ENCODE measurements around the gene VWA3B. TPM values are rescaled to one million over a fixed set of nuclear protein-coding genes. Genes with fewer than 3 reads are reported as not detected.
A peak's percentile ranks its signal among the peaks of the same experiment; 100 is the strongest.

Gene VWA3B
- total and polyA plus RNA-seq, 4 donors: 0.36 to 1.1 (median 1.0) TPM; not detected in 1

- DNase-seq: no peak
- H3K36me3 ChIP-seq (ENCODE audit: control insufficient read depth in 1 of 2, insufficient read depth in 2 of 2, low read length in 1 of 2): no peaks in the 10 kb centered on the region
- intact Hi-C loops (cut with DNase I): no loop called here
- no peak overlapping the region for H3K4me3 ChIP-seq (ENCODE audit: low read length in 2 of 2)
- H3K27me3 ChIP-seq (ENCODE audit: control insufficient read depth in 1 of 2, insufficient read depth in 2 of 2, low read length in 1 of 2): peaks cover 0 to 2% of the 10 kb centered on the region in 2 donors
- H3K27ac ChIP-seq (ENCODE audit: low read depth in 1 of 2, low read length in 2 of 2): no peak overlapping the region
- no peaks in the 10 kb centered on the region for H3K9me3 ChIP-seq (ENCODE audit: control insufficient read depth, low read length)
- no peak for ATAC-seq (ENCODE audit: low FRiP score)
- 72 to 73% methylated on average over 5 of the region's 5 CpGs for WGBS, 2 donors
- H3K4me1 ChIP-seq (ENCODE audit: control insufficient read depth in 1 of 2, insufficient read depth in 2 of 2, low read length in 2 of 2): no peaks in the 10 kb centered on the region
Observed at GRCh38 chr2:98084151-98084868, 2.7 kb upstream of the VWA3B start.

DNA sequence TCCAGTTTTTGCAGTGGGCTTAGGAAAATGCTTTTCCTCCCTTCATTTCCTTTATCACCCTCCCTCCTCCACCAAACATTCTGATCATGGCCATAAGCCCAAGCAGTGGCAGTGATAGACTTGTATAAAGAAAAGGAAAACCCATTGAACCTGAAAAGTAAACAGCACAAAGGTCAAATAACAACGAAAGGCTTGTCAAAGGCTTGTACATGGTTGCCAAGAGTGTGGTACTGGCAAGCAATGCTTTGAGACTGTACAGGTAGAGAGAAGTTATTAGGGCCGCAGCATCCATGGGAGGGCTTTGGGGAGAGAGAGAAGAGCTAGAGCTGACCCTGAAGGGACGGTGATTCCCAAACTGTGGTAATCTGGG, 2.1 kb upstream of the VWA3B start:
- H3K4me3 ChIP-seq (ENCODE audit: low read length in 2 of 2): no peak overlapping the region
- ATAC-seq (ENCODE audit: low FRiP score): no peak
- H3K36me3 ChIP-seq (ENCODE audit: control insufficient read depth in 1 of 2, insufficient read depth in 2 of 2, low read length in 1 of 2): no peaks in the 10 kb centered on the region
- H3K4me1 ChIP-seq (ENCODE audit: control insufficient read depth in 1 of 2, insufficient read depth in 2 of 2, low read length in 2 of 2): no peaks in the 10 kb centered on the region
- H3K27ac ChIP-seq (ENCODE audit: low read depth in 1 of 2, low read length in 2 of 2): no peak overlapping the region
- H3K9me3 ChIP-seq (ENCODE audit: control insufficient read depth, low read length): no peaks in the 10 kb centered on the region
- intact Hi-C loops (cut with DNase I): no loop called here
- 73 to 75% methylated on average over 3 of the region's 3 CpGs for WGBS, 2 donors
- no peak for DNase-seq
- peaks cover 0 to 2% of the 10 kb centered on the region in 2 donors for H3K27me3 ChIP-seq (ENCODE audit: control insufficient read depth in 1 of 2, insufficient read depth in 2 of 2, low read length in 1 of 2)

GRCh38 chr2:98085649-98086048, 1.3 kb upstream of the VWA3B start:
- WGBS, 2 donors: 67 to 80% methylated on average over 5 of the region's 5 CpGs
- no peaks in the 10 kb centered on the region for H3K36me3 ChIP-seq (ENCODE audit: control insufficient read depth in 1 of 2, insufficient read depth in 2 of 2, low read length in 1 of 2)
- intact Hi-C loops (cut with DNase I): no loop called here
- H3K4me3 ChIP-seq (ENCODE audit: low read length in 2 of 2): no peak overlapping the region
- ATAC-seq (ENCODE audit: low FRiP score) (no peak), DNase-seq (no peak)
- H3K4me1 ChIP-seq (ENCODE audit: control insufficient read depth in 1 of 2, insufficient read depth in 2 of 2, low read length in 2 of 2): no peaks in the 10 kb centered on the region
- no peaks in the 10 kb centered on the region for H3K9me3 ChIP-seq (ENCODE audit: control insufficient read depth, low read length)
- H3K27me3 ChIP-seq (ENCODE audit: control insufficient read depth in 1 of 2, insufficient read depth in 2 of 2, low read length in 1 of 2): no peaks in the 10 kb centered on the region
- no peak overlapping the region for H3K27ac ChIP-seq (ENCODE audit: low read depth in 1 of 2, low read length in 2 of 2)

GRCh38 chr2:98087447-98088020, 567 bp downstream of the VWA3B start:
- no peak overlapping the region for H3K27ac ChIP-seq (ENCODE audit: low read depth in 1 of 2, low read length in 2 of 2)
- intact Hi-C loops (cut with DNase I): no loop called here

DNA sequence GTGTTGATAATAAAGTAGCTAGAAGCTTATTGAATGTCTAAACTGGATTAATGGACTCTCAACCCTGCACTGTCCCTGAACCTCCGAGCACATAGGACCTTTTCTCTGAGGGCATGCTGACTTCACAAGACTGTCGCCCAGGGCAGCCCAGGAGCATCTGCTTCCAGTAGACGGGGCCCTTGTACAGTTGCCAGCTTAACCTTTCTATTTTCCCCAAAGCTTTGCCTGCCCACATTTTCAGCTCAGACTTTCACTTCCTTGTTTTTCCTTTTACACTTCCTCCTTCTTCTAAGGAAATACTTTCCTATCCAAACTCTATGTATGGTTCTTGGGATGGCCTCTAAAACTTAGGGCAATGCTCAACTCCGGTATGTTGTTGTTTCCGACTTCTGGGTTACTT, 1.3 kb downstream of the VWA3B start:
- H3K4me1 ChIP-seq (ENCODE audit: control insufficient read depth in 1 of 2, insufficient read depth in 2 of 2, low read length in 2 of 2): no peaks in the 10 kb centered on the region
- ATAC-seq (ENCODE audit: low FRiP score) (no peak), DNase-seq (peak in 1 of 2 donors; percentile 65)
- no peaks in the 10 kb centered on the region for H3K27me3 ChIP-seq (ENCODE audit: control insufficient read depth in 1 of 2, insufficient read depth in 2 of 2, low read length in 1 of 2)
- intact Hi-C loops (cut with DNase I): no loop called here
- no peaks in the 10 kb centered on the region for H3K36me3 ChIP-seq (ENCODE audit: control insufficient read depth in 1 of 2, insufficient read depth in 2 of 2, low read length in 1 of 2)
- no peaks in the 10 kb centered on the region for H3K9me3 ChIP-seq (ENCODE audit: control insufficient read depth, low read length)
- H3K27ac ChIP-seq (ENCODE audit: low read depth in 1 of 2, low read length in 2 of 2): no peak overlapping the region
- H3K4me3 ChIP-seq (ENCODE audit: low read length in 2 of 2): no peak overlapping the region
- 91 to 96% methylated on average over 5 of the region's 5 CpGs for WGBS, 2 donors

More at GRCh38 chr2:98087447-98088020, 567 bp downstream of the VWA3B start:
- ATAC-seq (ENCODE audit: low FRiP score): no peak
- DNase-seq: no peak
- H3K9me3 ChIP-seq (ENCODE audit: control insufficient read depth, low read length): no peaks in the 10 kb centered on the region
- H3K4me3 ChIP-seq (ENCODE audit: low read length in 2 of 2): peak overlapping the region in 1 of 2 donors; percentile 35
- H3K27me3 ChIP-seq (ENCODE audit: control insufficient read depth in 1 of 2, insufficient read depth in 2 of 2, low read length in 1 of 2): no peaks in the 10 kb centered on the region
- 45 to 50% methylated on average over 13 of the region's 13 CpGs for WGBS, 2 donors
- H3K36me3 ChIP-seq (ENCODE audit: control insufficient read depth in 1 of 2, insufficient read depth in 2 of 2, low read length in 1 of 2): no peaks in the 10 kb centered on the region
- no peaks in the 10 kb centered on the region for H3K4me1 ChIP-seq (ENCODE audit: control insufficient read depth in 1 of 2, insufficient read depth in 2 of 2, low read length in 2 of 2)

GRCh38 chr2:98089941-98090340, 3.0 kb downstream of the VWA3B start:
- ATAC-seq (ENCODE audit: low FRiP score) (no peak), DNase-seq (no peak)
- intact Hi-C loops (cut with DNase I): no loop called here
- H3K27me3 ChIP-seq (ENCODE audit: control insufficient read depth in 1 of 2, insufficient read depth in 2 of 2, low read length in 1 of 2): no peaks in the 10 kb centered on the region
- H3K9me3 ChIP-seq (ENCODE audit: control insufficient read depth, low read length): no peaks in the 10 kb centered on the region
- no peaks in the 10 kb centered on the region for H3K36me3 ChIP-seq (ENCODE audit: control insufficient read depth in 1 of 2, insufficient read depth in 2 of 2, low read length in 1 of 2)
- H3K27ac ChIP-seq (ENCODE audit: low read depth in 1 of 2, low read length in 2 of 2): no peak overlapping the region
- no peaks in the 10 kb centered on the region for H3K4me1 ChIP-seq (ENCODE audit: control insufficient read depth in 1 of 2, insufficient read depth in 2 of 2, low read length in 2 of 2)
- no peak overlapping the region for H3K4me3 ChIP-seq (ENCODE audit: low read length in 2 of 2)

DNA sequence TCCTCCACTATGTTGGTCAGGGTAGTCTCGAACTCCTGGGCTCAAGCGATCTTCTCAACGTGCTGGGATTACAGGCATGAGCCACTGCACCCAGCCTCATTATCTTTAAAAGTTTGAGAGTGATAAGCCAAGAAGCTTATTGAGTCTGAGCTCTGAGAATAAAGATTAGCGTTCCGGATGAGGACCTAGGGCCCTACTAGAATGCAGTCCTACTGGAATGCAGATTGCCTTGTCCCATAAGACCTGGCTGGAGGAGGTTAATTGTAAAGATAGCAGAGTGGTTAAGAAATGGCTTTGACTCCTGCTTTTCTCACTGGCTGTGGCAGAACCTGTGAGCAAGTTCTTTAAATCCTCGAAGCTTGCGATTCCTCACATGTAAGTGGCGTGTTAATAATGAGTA, 4.0 kb downstream of the VWA3B start:
- H3K27ac ChIP-seq (ENCODE audit: low read depth in 1 of 2, low read length in 2 of 2): no peak overlapping the region
- ATAC-seq (ENCODE audit: low FRiP score): no peak
- no peaks in the 10 kb centered on the region for H3K4me1 ChIP-seq (ENCODE audit: control insufficient read depth in 1 of 2, insufficient read depth in 2 of 2, low read length in 2 of 2)
- H3K9me3 ChIP-seq (ENCODE audit: control insufficient read depth, low read length): no peaks in the 10 kb centered on the region
- DNase-seq: no peak
- 81 to 88% methylated on average over 8 of the region's 8 CpGs for WGBS, 2 donors
- intact Hi-C loops (cut with DNase I): no loop called here
- no peaks in the 10 kb centered on the region for H3K36me3 ChIP-seq (ENCODE audit: control insufficient read depth in 1 of 2, insufficient read depth in 2 of 2, low read length in 1 of 2)
- no peak overlapping the region for H3K4me3 ChIP-seq (ENCODE audit: low read length in 2 of 2)
- H3K27me3 ChIP-seq (ENCODE audit: control insufficient read depth in 1 of 2, insufficient read depth in 2 of 2, low read length in 1 of 2): no peaks in the 10 kb centered on the region

GRCh38 chr2:98091738-98092137, 4.8 kb downstream of the VWA3B start:
- Histone ChIP-seq H3K9me3 (ENCODE audit: control insufficient read depth, low read length) (no peaks in the 10 kb centered on the region), H3K4me3 (ENCODE audit: low read length in 2 of 2) (no peak overlapping the region), H3K27ac (ENCODE audit: low read depth in 1 of 2, low read length in 2 of 2) (no peak overlapping the region), H3K27me3 (ENCODE audit: control insufficient read depth in 1 of 2, insufficient read depth in 2 of 2, low read length in 1 of 2) (no peaks in the 10 kb centered on the region), H3K36me3 (ENCODE audit: control insufficient read depth in 1 of 2, insufficient read depth in 2 of 2, low read length in 1 of 2) (no peaks in the 10 kb centered on the region), H3K4me1 (ENCODE audit: control insufficient read depth in 1 of 2, insufficient read depth in 2 of 2, low read length in 2 of 2) (no peaks in the 10 kb centered on the region)
- 90 to 95% methylated on average over 1 of the region's 1 CpG for WGBS, 2 donors
- DNase-seq (no peak), ATAC-seq (ENCODE audit: low FRiP score) (no peak)
- intact Hi-C loops (cut with DNase I): no loop called here

- Histone ChIP-seq H3K27me3 (ENCODE audit: control insufficient read depth in 1 of 2, insufficient read depth in 2 of 2, low read length in 1 of 2) (no peaks in the 10 kb centered on the region), H3K9me3 (ENCODE audit: control insufficient read depth, low read length) (no peaks in the 10 kb centered on the region), H3K36me3 (ENCODE audit: control insufficient read depth in 1 of 2, insufficient read depth in 2 of 2, low read length in 1 of 2) (no peaks in the 10 kb centered on the region), H3K27ac (ENCODE audit: low read depth in 1 of 2, low read length in 2 of 2) (no peak overlapping the region), H3K4me1 (ENCODE audit: control insufficient read depth in 1 of 2, insufficient read depth in 2 of 2, low read length in 2 of 2) (no peaks in the 10 kb centered on the region), H3K4me3 (ENCODE audit: low read length in 2 of 2) (no peak overlapping the region)
- DNase-seq (no peak), ATAC-seq (ENCODE audit: low FRiP score) (no peak)
- intact Hi-C loops (cut with DNase I): no loop called here
- WGBS, 2 donors: 89 to 91% methylated on average over 3 of the region's 3 CpGs
Observed at GRCh38 chr2:98093146-98093545, 6.2 kb downstream of the VWA3B start.
